Fibroblast of mammary gland (primary cell): ENCODE measurements around the gene OSBPL10.

Experiments used
- DNase-seq: peaks from one replicate; pipeline ENCODE4 v3.0.0-alpha.2; 2010; ENCODE audit warnings: low read depth
- H3K4me3 ChIP-seq: 2 replicates; pipeline ENCODE4 v1.5.1; 2011; ENCODE audit warnings: low read depth, mild to moderate bottlenecking, low read length, moderate library complexity; ENCODE audit not compliant: control insufficient read depth
- CTCF ChIP-seq: conservative IDR thresholded peaks from 2 replicates; pipeline ENCODE4 v1.5.1; 2011; ENCODE audit warnings: low read depth, low read length, inconsistent platforms; ENCODE audit not compliant: control insufficient read depth, insufficient read depth

OSBPL10 gene

DNA sequence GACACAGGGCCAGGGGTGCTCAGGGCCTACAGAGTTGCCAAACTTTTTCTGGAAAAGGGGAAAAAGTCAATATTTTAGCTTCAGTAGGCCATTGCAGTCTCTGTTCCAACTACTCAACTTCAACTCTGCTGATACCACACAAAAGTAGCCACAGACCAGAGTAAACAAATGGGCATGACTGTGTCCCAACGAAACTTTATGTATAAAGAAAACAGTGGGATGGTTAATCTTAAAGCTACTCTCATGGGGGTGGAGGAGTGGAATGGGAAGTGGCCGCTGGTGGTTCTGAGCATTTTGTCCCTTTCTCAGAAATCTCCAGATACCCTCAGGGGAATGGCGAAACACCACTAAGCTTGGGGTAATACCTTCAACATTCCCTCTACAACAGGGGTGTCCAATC, 69.9 kb downstream of the OSBPL10 start:
- no peak for TF ChIP-seq CTCF
- DNase-seq: no peak
- H3K4me3 ChIP-seq: no peak overlapping the region

- no peak for DNase-seq
- no peak overlapping the region for H3K4me3 ChIP-seq
- TF ChIP-seq CTCF: no peak
Measured at GRCh38 chr3:31909455-31909854, 71.6 kb downstream of the OSBPL10 start.

GRCh38 chr3:31908391-31909097, 72.5 kb downstream of the OSBPL10 start:
- peak; percentile 58 for DNase-seq
- TF ChIP-seq CTCF: peak; percentile 29
- H3K4me3 ChIP-seq: no peak overlapping the region

- DNase-seq: no peak
- no peak for TF ChIP-seq CTCF
- no peak overlapping the region for H3K4me3 ChIP-seq
Measured at GRCh38 chr3:31906182-31906581, 74.9 kb downstream of the OSBPL10 start.

GRCh38 chr3:31903686-31904431, 77.2 kb downstream of the OSBPL10 start:
- TF ChIP-seq CTCF: no peak
- no peak for DNase-seq
- no peak overlapping the region for H3K4me3 ChIP-seq

DNA sequence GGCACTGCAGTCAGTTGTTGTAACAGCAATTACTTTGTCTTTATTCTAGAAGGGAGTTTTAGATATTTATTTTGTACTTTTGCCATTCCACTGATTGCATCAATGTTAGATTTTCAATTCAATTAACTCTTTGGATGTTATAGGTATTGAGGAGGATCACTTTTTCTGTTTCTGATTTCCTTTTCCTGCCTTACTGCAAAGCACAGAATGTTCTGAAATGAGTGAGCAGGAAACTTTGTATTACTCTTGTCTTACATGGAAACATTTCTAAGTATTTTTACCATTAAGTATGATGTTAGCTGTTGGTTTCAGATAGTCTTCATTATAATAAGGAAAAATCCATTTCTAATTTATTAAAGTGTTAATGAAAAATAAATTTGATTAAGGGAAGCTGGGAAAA, 80.5 kb downstream of the OSBPL10 start:
- no peak for TF ChIP-seq CTCF
- no peak overlapping the region for H3K4me3 ChIP-seq
- no peak for DNase-seq
